ENCODE measurements around the gene DBI.

Gene DBI

DNA sequence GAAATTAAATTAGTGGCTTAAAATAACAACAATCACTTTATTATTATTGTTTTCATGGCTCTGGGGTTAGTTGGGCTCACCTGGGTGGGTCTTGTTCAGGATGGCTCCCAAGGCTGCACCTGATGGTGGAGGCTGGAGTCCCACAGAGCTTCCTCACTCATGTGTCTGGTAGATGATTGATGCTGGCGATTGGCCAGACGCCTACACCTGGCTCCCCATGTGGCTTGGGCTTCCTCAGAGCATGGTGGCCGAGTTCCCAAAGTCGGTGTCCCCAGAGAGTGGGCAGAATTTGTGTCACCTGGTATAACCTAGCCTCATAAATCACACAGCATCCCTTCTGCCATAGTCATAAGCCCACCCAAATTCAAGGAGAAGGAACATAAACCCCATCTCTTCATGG lies 18.2 kb downstream of the DBI start:
- Mint-ChIP-seq H3K9me3 (no peaks in the 10 kb centered on the region), H3K27ac (peak overlapping the region in 1 of 3 experiments; percentile 34), H3K36me3 (ENCODE audit: low read depth) (no peaks in the 10 kb centered on the region), H3K27me3 (ENCODE audit: low read depth) (peaks cover 4% of the 10 kb centered on the region), H3K4me3 (no peak overlapping the region), H3K4me1 (peaks cover 41% of the 10 kb centered on the region)
- TF ChIP-seq, protein P1, sequence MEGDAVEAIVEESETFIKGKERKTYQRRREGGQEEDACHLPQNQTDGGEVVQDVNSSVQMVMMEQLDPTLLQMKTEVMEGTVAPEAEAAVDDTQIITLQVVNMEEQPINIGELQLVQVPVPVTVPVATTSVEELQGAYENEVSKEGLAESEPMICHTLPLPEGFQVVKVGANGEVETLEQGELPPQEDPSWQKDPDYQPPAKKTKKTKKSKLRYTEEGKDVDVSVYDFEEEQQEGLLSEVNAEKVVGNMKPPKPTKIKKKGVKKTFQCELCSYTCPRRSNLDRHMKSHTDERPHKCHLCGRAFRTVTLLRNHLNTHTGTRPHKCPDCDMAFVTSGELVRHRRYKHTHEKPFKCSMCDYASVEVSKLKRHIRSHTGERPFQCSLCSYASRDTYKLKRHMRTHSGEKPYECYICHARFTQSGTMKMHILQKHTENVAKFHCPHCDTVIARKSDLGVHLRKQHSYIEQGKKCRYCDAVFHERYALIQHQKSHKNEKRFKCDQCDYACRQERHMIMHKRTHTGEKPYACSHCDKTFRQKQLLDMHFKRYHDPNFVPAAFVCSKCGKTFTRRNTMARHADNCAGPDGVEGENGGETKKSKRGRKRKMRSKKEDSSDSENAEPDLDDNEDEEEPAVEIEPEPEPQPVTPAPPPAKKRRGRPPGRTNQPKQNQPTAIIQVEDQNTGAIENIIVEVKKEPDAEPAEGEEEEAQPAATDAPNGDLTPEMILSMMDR (IDR thresholded peaks at IDR 0.05; ENCODE audit: unreplicated experiment in 3 of 3): no peak

DNA sequence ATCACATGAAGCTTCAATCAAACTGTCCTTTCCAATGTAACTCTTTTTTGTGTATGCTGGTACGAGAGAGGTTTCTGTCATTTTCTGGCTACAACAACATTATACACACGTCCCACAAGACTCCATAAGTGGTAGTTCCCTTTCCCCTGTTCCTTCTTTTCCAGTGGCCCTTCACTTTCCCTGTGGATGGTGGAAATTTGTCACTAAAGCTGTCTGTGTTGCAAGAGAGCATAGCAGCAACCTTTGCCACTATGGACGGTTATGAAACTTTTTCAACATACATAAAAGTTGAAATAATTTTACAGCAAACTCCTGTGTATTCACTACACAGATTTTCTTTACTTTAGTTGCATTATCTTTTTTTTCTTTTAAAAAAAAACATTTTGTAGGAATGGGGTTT lies 18.7 kb downstream of the DBI start:
- TF ChIP-seq, protein P1 (IDR thresholded peaks at IDR 0.05; ENCODE audit: unreplicated experiment in 3 of 3): no peak

DNA sequence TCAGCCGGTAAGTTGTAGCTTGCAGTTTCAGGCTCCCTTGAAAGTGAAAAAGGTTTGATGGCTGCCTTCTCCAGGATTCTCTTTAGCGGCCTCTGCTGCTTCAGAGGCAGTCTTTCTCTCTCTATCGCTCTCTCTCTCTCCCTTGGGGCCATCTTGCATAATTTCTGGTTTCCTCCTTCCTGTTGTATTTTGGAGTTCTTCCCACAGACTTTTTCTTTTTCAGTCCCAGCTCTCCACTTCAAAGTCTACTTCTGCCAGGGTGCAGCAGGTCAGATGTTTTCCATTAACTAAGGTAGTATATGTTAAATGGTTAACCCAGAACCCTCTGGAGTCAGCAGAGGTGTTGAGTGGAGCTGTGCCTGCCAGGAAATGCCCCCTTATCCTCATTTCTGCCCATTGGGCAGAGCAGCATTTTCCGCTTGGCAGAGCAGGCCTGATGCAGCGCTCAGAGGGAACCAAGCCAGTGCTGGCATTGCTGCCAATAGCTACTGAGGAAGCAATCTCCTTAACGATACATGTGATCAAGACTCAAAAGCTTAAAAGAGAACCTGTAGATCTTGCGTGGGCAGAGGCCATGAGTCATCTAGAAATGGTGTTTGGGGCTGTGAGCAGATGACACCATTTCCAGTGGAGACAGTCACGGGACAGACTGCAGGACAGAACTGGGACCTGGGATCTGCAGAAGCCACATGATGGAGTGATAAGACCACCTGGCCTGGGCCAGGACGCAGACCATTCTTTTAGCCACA lies 20.8 kb downstream of the DBI start:
- H3K4me3 Mint-ChIP-seq: peak overlapping the region in 1 of 3 experiments; percentile 15
- H3K27me3 Mint-ChIP-seq (ENCODE audit: low read depth): peaks cover 4% of the 10 kb centered on the region
- H3K27ac Mint-ChIP-seq: peak overlapping the region; percentile 92 to 94 (median 94)
- no peaks in the 10 kb centered on the region for H3K9me3 Mint-ChIP-seq
- TF ChIP-seq, protein P1 (IDR thresholded peaks at IDR 0.05; ENCODE audit: unreplicated experiment in 3 of 3): peak in 2 of 3 experiments; percentile 28 to 32
- H3K4me1 Mint-ChIP-seq: peaks cover 45% of the 10 kb centered on the region
- no peaks in the 10 kb centered on the region for H3K36me3 Mint-ChIP-seq (ENCODE audit: low read depth)

More for the DNA sequence above, 18.7 kb downstream of the DBI start:
- H3K27ac Mint-ChIP-seq: peak overlapping the region in 1 of 3 experiments; percentile 34
- no peak overlapping the region for H3K4me3 Mint-ChIP-seq
- no peaks in the 10 kb centered on the region for H3K36me3 Mint-ChIP-seq (ENCODE audit: low read depth)
- peaks cover 4% of the 10 kb centered on the region for H3K27me3 Mint-ChIP-seq (ENCODE audit: low read depth)
- H3K4me1 Mint-ChIP-seq: peaks cover 45% of the 10 kb centered on the region
- no peaks in the 10 kb centered on the region for H3K9me3 Mint-ChIP-seq

DNA sequence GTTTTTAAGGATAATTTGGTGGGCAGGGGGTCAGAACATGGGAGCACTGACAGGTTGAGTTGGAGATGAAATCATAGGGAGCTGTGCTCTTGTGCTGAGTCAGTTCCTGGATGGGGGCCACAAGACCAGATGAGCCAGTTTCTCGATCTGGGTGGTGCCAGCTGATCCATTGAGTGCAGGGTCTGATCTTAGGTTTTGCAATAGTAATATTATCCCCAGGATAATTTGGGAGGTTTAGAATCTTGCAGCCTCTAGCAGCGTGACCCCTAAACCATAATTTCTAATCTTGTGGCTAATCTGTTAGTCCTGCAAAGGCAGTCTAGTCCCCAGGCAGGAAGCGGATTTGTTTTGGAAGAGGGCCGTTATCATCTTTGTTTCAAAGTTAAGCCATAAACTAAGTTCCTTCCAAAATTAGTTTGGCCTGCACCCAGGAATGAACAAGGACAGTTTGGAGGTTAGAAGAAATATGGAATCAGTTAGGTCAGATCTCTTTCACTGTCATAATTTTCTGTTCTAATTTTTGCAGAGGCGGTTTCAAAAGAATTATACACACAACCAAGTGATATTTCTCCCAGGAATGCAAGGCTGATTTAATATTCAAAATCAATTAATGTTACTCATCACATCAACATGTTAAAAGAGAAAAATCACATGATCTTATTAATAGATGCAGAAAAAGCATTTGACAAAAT lies 23.0 kb downstream of the DBI start:
- Mint-ChIP-seq H3K36me3 (ENCODE audit: low read depth) (no peaks in the 10 kb centered on the region), H3K27ac (peak overlapping the region; percentile 92 to 94 (median 94)), H3K27me3 (ENCODE audit: low read depth) (no peaks in the 10 kb centered on the region), H3K9me3 (no peaks in the 10 kb centered on the region), H3K4me3 (no peak overlapping the region), H3K4me1 (peaks cover 34% of the 10 kb centered on the region)
- TF ChIP-seq, protein P1 (IDR thresholded peaks at IDR 0.05; ENCODE audit: unreplicated experiment in 3 of 3): no peak

DNA sequence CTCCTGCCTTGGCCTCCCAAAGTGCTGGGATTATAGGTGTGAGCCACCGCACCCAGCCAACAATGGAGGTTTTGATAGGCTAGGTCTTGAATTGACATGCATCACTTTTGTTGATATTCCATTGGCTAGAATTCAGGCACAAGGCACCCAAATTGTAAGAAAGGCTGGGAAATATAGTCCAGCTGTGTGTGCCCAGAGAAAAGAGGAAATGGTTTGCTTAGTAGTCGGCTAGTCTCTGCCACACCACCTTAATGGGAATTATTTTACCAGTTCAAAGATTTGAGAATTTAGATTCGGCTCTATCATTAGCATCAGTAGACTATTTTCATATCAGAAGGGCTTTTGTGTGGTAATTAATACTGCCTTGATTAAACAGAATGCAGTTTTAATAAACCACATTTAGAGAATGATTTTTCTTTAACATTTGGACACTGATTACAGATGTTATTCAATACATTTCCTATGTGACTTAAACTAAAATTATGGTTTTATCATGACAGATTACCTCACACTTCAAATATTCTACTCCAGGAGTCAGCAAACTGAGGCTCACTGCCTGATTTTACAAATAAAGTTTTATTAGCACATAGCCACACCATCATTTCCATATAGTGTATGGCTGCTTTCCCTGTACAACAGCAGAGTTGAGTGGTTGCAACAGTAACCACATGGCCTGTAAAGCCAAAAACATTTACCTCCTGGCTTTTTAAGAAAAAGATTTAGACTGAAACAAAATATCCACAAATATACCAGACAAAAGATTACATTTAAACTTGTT lies 27.4 kb downstream of the DBI start:
- Mint-ChIP-seq H3K4me3 (no peak overlapping the region), H3K9me3 (no peaks in the 10 kb centered on the region), H3K36me3 (ENCODE audit: low read depth) (no peaks in the 10 kb centered on the region), H3K27ac (no peak overlapping the region), H3K27me3 (ENCODE audit: low read depth) (peaks cover 6% of the 10 kb centered on the region), H3K4me1 (peaks cover 13% of the 10 kb centered on the region)
- TF ChIP-seq, protein P1 (IDR thresholded peaks at IDR 0.05; ENCODE audit: unreplicated experiment in 3 of 3): no peak
